Tibial nerve (tissue), 3 donors: ENCODE data around the gene ACADSB.

Experiments
- POLR2A ChIP-seq, 2 donors: fragments of 450-650 bp; IDR thresholded peaks; one replicate each; pipeline ENCODE4 v1.6.1; 2017; ENCODE audit warnings: antibody characterized with exemption in 2 of 2, mild to moderate bottlenecking in 2 of 2, moderate library complexity in 2 of 2
- TF ChIP-seq, protein P1 (sequence below), 5 experiments: fragments of 200-600 bp in 3 of 5; fragments of 450-650 bp in 2 of 5; sonication (generic) in 3 of 5; IDR thresholded peaks; one replicate each; pipeline ENCODE4 v1.5.1; 2016 to 2019; ENCODE audit warnings: antibody characterized with exemption in 5 of 5, mild to moderate bottlenecking in 3 of 5, moderate library complexity in 2 of 5

- TF ChIP-seq POLR2A (IDR thresholded peaks at IDR 0.05), result no peak
- TF ChIP-seq, protein P1, sequence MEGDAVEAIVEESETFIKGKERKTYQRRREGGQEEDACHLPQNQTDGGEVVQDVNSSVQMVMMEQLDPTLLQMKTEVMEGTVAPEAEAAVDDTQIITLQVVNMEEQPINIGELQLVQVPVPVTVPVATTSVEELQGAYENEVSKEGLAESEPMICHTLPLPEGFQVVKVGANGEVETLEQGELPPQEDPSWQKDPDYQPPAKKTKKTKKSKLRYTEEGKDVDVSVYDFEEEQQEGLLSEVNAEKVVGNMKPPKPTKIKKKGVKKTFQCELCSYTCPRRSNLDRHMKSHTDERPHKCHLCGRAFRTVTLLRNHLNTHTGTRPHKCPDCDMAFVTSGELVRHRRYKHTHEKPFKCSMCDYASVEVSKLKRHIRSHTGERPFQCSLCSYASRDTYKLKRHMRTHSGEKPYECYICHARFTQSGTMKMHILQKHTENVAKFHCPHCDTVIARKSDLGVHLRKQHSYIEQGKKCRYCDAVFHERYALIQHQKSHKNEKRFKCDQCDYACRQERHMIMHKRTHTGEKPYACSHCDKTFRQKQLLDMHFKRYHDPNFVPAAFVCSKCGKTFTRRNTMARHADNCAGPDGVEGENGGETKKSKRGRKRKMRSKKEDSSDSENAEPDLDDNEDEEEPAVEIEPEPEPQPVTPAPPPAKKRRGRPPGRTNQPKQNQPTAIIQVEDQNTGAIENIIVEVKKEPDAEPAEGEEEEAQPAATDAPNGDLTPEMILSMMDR (IDR thresholded peaks at IDR 0.05), result no peak
Observed at GRCh38 chr10:123069246-123069986, 60.6 kb downstream of the ACADSB start.
